Erythroblast (primary cell): ENCODE data around the gene ATP1A1.

Source experiments
- GATA1 ChIP-seq: IDR thresholded peaks from 2 replicates; pipeline ENCODE4 v1.6.1; 2011; ENCODE audit warnings: low read depth, mild to moderate bottlenecking, control low read depth, low read length, moderate library complexity
- POLR2A ChIP-seq: IDR thresholded peaks from 2 replicates; pipeline ENCODE4 v1.6.1; 2011; ENCODE audit warnings: mild to moderate bottlenecking, low read length

GRCh38 chr1:116374353-116375147, 1.5 kb downstream of the ATP1A1 start:
- no peak for TF ChIP-seq POLR2A
- TF ChIP-seq GATA1: no peak
